Tibial nerve (tissue), 4 donors: Measurements from ENCODE around the gene PRKCE.

Experiments used
- EP300 ChIP-seq, 2 donors: sonication (generic); formaldehyde crosslinking; IDR thresholded peaks; one replicate each; pipeline ENCODE4 v1.6.1; 2017; ENCODE audit warnings: antibody characterized with exemption in 2 of 2, mild to moderate bottlenecking in 1 of 2
- POLR2A ChIP-seq, 2 donors: fragments of 450-650 bp; IDR thresholded peaks; one replicate each; pipeline ENCODE4 v1.6.1; 2017; ENCODE audit warnings: antibody characterized with exemption in 2 of 2, mild to moderate bottlenecking in 2 of 2, moderate library complexity in 2 of 2
- TF ChIP-seq, protein P1 (sequence below), 5 experiments: fragments of 200-600 bp in 3 of 5; fragments of 450-650 bp in 2 of 5; sonication (generic) in 3 of 5; IDR thresholded peaks; one replicate each; pipeline ENCODE4 v1.5.1; 2016 to 2019; ENCODE audit warnings: antibody characterized with exemption in 5 of 5, mild to moderate bottlenecking in 3 of 5, moderate library complexity in 2 of 5

DNA sequence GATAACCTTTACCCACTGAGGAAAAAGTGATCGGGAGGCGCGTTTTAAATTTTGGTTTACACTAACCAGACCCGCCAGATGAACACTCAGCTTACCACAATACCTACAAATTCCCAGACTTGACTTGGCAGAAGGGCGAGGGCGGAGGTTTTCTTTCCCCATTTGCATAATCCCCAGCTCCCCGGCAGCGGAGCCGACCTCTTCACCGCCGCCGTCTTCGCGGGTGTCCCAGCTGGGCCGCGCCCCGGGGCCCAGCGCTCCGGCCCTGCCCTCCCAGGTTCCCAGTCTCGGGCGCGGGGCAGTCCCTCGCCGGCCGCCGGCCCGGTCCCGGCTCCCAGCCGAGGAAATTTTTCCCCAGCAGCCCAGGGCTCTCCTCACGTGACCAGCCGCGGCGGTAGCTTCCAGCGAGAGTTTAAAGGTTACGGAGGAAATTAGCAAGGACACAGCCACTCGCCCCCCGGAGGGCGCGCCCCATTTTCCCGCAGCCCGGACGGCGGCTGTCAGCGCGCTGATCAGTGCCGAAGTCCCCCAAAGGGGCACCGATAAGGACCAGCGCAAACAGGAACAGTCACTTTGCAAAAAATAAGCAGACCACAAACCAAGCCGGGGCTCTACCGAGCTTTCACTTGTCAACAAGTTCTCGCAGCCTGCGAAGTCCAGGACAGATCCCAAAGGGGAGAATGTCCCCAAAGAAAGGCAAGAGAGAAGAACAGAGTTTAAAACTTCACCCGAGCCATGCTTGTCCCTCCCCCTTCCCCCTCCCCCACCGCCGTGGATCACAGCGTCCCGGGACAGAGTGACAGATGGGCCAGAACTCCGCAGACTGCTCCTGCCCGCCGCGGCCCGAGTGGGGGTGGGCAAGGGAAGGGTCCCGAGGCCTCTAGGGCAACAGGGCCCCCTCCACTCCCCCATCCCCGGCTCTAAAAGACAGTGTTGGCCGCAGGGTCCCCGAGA lies 1.3 kb upstream of the PRKCE start:
- TF ChIP-seq, protein P1, sequence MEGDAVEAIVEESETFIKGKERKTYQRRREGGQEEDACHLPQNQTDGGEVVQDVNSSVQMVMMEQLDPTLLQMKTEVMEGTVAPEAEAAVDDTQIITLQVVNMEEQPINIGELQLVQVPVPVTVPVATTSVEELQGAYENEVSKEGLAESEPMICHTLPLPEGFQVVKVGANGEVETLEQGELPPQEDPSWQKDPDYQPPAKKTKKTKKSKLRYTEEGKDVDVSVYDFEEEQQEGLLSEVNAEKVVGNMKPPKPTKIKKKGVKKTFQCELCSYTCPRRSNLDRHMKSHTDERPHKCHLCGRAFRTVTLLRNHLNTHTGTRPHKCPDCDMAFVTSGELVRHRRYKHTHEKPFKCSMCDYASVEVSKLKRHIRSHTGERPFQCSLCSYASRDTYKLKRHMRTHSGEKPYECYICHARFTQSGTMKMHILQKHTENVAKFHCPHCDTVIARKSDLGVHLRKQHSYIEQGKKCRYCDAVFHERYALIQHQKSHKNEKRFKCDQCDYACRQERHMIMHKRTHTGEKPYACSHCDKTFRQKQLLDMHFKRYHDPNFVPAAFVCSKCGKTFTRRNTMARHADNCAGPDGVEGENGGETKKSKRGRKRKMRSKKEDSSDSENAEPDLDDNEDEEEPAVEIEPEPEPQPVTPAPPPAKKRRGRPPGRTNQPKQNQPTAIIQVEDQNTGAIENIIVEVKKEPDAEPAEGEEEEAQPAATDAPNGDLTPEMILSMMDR (IDR thresholded peaks at IDR 0.05) = no peak
- TF ChIP-seq POLR2A (IDR thresholded peaks at IDR 0.05) = no peak
- peak in 1 of 2 donors; percentile 67 for TF ChIP-seq EP300 (IDR thresholded peaks at IDR 0.05)
